A549 (cell line): ENCODE results near the gene PPM1M.

Source experiments
- BHLHE40 ChIP-seq: IDR thresholded peaks from 2 replicates; pipeline ENCODE4 v1.6.1; 2012; ENCODE audit warnings: low read depth, low read length, inconsistent platforms
- POLR2A ChIP-seq: IDR thresholded peaks from 2 replicates; pipeline ENCODE4 v1.6.1; 2012; ENCODE audit warnings: mild to moderate bottlenecking, low read length

GRCh38 chr3:52289338-52289746, 43.8 kb downstream of the PPM1M start:
- TF ChIP-seq POLR2A (no peak), BHLHE40 (no peak)
